Kidney glomerular epithelial cell (primary cell): ENCODE data around the gene MBTD1.

ENCODE experiments used
- DNase-seq: peaks from one replicate; lab custom pipeline; 2025; lab: John Stamatoyannopoulos, UW

MBTD1 gene

GRCh38 chr17:51144266-51145022 lies 115.4 kb downstream of the MBTD1 start:
- no peak for DNase-seq

- DNase-seq, result no peak
Measured at GRCh38 chr17:51142597-51142996, 117.3 kb downstream of the MBTD1 start.

GRCh38 chr17:51135956-51136355 lies 123.9 kb downstream of the MBTD1 start:
- no peak for DNase-seq

- no peak for DNase-seq
Measured at GRCh38 chr17:51133365-51133764, 126.5 kb downstream of the MBTD1 start.

GRCh38 chr17:51132964-51133319 lies 126.9 kb downstream of the MBTD1 start:
- DNase-seq, result no peak

GRCh38 chr17:51128076-51128475 lies 131.8 kb downstream of the MBTD1 start:
- no peak for DNase-seq
